NCI-H69 (cell line): ENCODE data around the gene IL22.
A peak's percentile ranks its signal among the peaks of the same experiment; 100 is the strongest.

Experiments
- DNase-seq: peaks from one replicate; lab custom pipeline; 2025; lab: John Stamatoyannopoulos, UW

Gene IL22

GRCh38 chr12:68264158-68264855 lies 10.9 kb upstream of the IL22 start:
- DNase-seq: no peak

GRCh38 chr12:68263366-68263765 lies 10.0 kb upstream of the IL22 start:
- DNase-seq: no peak

DNA sequence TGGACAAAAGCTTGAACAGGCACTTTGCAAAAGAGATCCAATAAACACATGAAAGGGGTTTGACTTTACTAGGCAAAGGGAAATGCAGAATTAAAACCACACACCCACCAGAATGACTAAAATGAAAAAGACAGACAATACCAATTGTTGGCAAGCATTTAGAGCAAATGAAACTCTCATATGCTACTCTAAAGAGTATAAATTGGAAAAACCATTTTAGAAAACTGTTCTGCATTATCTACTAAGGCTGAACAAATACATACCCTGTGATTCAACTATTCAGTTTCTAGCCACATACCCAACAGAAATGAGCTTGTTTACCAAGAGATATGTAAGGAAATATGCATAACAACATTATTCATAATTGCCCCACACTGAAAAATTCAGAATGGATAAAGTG lies 8.5 kb upstream of the IL22 start:
- no peak for DNase-seq

DNA sequence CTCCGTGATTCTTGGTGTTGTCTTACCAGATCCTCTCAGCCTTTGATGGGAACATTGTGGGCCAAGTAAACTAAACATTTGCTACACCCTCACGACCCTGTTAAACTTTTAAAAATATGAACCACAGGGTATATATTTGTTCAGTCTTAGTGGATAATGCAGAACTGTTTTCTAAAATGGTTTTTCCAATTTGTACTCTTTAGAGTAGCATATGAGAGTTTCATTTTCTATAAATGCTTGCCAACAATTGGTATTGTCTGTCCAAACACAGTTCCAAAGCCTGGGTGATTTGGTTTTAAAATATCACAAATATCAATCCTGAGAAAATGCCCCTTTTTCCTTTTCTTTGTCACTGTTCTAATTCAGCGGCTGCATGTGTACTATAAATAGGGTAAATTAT lies 6.7 kb upstream of the IL22 start:
- no peak for DNase-seq

DNA sequence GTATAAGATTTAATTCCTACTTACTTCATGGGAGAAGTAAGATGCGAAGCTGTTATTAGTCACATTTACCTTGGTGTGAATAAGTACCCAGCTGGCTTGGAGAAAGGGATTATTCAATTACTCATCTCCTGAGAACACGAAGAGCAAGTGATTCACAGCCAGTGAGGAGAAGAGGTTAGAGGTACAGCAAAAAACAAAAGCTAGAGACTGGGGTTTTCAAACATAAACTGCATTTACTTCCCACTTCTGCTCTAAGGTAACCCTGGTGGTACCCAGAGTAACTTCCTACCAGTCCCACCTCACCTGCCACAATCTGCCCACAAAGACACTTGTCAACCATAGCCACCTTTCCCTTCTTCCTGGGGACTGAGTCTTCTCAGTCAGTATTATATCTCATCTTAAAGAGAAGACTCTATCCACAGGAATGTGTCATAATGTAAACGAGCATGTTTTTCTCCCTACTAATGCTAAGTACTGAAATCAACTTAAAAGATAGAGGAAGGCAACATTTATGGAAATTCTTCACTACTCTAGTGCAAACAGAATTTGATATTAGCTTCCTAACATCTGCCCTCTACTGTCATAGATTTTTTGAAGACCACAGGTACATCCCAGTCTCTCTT lies 6.0 kb upstream of the IL22 start:
- DNase-seq: no peak

GRCh38 chr12:68252077-68252476 lies 1.3 kb downstream of the IL22 start:
- DNase-seq: no peak

DNA sequence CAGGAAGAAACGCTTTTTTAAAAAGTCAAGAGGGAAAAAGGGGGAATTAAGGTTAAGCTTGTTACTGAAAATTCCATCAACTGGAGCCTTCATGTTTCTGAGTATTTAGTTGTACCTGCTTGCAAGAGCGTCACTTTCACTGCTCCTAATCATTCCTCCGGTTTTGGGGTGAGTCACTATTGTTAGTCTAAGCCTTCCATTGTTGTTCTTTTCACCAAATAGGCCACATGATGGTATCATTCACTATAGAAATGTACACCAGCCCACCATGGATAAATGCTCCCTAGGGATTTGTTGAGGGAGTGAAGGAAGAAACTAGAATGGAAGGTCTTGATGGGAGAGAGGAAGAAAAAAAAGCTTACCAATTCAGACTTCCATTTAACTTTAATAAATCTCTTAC lies 3.0 kb downstream of the IL22 start:
- no peak for DNase-seq

GRCh38 chr12:68247785-68248184 lies 5.6 kb downstream of the IL22 start:
- DNase-seq: no peak

DNA sequence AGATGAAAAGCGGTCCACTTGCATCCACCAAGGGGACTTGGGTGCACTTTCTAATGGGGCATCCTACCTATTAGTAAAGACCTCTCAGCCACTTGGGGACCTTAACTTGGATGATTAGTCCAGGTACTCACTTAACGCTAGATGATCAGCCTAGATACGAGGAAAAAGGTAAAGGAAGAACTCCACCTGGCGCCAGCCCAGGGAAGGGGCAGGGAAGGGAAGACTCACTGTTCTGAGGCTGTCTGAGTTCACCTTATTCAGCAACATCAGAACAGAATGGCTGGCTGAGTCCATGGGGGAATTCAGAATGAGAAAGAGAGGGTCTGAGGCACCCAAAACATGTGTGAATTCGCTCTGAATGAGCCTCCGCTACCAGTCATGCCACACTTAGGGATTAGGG lies 7.1 kb downstream of the IL22 start:
- DNase-seq: no peak

- DNase-seq: no peak
Measured at GRCh38 chr12:68245180-68246021, 8.0 kb downstream of the IL22 start.

GRCh38 chr12:68242777-68243176 lies 10.6 kb downstream of the IL22 start:
- DNase-seq: no peak

DNA sequence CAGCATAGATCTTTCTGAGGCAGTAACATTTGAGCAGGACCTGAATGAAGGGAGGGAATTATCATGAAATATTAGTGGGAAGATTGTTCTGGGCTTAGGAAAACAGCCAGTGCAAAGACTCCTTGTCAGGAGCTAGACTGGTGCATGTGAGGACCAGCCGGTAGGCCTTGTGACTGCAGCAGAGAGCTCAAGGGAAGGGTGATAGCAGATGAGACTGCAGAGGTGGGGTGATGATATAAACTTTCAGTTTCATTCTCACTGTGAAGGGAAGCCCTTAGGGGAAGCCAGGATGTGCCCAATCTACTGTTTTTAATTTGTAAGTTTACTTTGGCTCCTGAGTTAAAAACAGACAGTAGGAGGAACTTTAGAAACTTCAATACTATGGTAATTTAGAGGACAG lies 12.4 kb downstream of the IL22 start:
- peak; percentile 34 for DNase-seq

DNA sequence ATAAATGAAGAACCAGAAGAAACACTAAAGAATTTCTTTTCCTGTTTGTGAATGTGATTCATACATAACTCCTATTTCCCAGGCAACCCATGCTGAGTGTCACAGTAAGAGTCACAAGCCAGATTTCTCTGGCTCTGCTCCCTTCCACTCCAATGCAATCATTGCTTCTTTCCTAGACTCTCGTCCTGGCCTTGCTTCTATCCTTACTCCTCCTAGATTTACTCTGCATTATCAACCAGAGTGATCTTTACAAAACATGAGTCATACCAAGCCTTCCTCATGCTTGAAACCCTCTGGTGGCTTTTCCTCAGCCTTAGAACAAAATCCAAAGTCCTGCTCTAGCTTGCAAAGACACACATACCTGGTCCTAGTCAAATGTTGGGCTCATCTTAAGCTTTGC lies 13.3 kb downstream of the IL22 start:
- no peak for DNase-seq

DNA sequence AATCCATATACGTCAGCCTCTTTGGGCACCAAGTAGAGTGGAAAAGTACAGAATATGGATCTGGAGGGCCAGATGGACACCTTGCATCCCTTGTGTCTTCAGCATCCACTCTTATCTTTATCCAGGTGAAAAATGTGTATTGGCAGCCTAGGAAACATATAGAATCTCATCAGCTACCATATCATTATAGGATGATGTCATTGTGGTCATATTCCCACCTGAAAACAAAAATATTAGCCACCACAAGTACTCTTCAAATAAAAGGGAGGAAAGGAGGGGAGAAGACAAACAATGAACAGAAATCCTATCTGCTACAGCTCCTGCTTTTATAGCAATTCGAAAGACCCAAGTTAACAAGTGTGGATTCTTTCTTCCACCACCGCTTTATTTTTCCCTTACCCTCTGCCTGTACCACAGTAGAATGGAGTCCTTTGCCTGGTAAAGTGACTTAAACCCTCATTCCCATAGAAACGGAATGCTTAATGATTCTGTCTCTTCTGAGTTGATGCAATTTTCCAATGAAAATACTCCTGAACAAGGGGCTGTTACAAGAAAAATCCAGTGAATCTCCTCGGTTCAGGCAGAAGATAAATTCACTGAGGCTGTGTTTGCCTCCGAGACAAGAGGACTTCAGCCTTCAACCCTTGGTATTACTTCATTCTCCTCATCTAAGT lies 14.0 kb downstream of the IL22 start:
- peak; percentile 33 for DNase-seq

GRCh38 chr12:68237619-68238018 lies 15.8 kb downstream of the IL22 start:
- DNase-seq: no peak

DNA sequence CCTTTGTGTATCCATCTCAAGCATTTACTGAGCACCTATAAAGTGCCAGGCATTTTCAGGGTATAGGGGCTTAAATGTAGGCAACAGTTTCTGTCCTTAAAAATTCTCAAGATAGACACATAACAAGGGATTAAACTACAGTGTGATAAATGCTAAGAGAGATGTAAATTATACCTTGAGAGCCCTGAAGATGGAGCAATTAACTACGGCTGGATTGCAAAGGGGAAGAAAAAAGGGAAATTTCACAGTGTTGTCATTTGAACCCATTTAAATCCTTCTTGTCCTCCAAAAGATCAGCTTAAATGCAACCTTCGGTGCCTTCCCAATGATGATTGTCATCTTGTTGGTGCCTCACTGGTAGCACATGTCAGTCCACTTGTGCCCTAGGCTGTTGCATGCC lies 16.3 kb downstream of the IL22 start:
- DNase-seq: no peak

DNA sequence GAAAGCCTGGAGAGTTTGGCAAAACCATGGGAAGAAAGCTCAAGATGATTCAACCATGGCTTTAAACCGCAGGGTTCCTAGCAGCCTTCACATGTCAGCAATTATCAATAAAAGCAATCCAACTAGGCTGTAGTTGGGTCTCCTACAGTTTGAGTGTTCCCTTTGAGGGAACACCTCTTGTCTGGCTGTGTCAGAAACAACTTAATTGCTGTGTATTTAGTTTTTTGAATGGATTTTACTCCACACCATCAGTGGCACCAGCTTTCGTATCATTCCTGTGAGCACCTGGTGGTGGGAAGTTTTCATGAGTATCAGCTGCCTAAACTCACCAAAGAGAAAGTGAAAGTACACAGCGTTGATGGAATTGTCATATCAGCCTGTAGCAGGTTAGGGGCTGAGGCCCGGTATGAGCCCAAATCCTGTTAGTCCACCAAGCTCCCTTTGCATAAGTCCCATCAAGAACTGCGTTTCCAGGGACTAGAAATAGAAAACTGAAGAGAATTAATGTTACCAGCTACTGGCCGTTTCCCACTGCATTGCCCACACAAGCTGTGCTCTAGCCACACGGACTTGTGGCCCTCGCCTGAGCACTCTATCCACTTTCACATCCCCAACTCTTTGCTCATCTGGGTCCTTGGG lies 16.9 kb downstream of the IL22 start:
- peak; percentile 41 for DNase-seq

GRCh38 chr12:68235576-68235975 lies 17.8 kb downstream of the IL22 start:
- no peak for DNase-seq

- DNase-seq: no peak
Measured at GRCh38 chr12:68234140-68234539, 19.3 kb downstream of the IL22 start.

GRCh38 chr12:68233498-68233897 lies 19.9 kb downstream of the IL22 start:
- no peak for DNase-seq

DNA sequence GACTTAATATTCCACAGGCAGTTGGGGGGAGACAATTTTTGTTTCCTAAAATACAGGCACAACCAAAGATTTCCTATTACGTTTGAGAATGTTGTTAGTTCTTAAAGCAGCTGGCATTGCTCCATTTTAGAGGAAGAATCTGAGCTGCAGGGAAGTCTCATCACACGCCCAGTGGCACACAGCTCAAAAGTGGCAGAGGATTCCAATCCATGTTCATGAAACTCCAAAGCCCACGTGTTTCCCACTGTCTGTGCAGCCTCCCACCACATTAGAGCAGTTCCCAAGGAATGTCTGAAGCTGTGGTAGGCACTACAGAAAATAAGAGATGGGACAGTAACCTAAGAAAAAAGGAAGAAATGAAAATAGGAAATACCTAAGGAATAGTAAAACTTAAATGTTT lies 21.7 kb downstream of the IL22 start:
- DNase-seq: no peak

- no peak for DNase-seq
Measured at GRCh38 chr12:68231229-68231628, 22.2 kb downstream of the IL22 start.
